Measurements from ENCODE around the gene SLC9A8.
"Not testable (repeated sequence)": the region's sequence is repeated elsewhere in the genome, so short reads cannot be mapped to it uniquely, and the experiment has no call there.

Gene SLC9A8

GRCh38 chr20:49783021-49783995, 29.3 kb upstream of the SLC9A8 start:
- not testable (repeated sequence) for H3K27me3 Mint-ChIP-seq, H3K4me3 Mint-ChIP-seq

GRCh38 chr20:49784291-49784690, 28.3 kb upstream of the SLC9A8 start:
- H3K4me1 Mint-ChIP-seq (ENCODE audit: low read depth), result peaks cover 6% of the 10 kb centered on the region
- H3K9me3 Mint-ChIP-seq (ENCODE audit: low read depth), result no peaks in the 10 kb centered on the region
- no peaks in the 10 kb centered on the region for H3K36me3 Mint-ChIP-seq
- no peak overlapping the region for H3K27ac Mint-ChIP-seq
- H3K4me3 Mint-ChIP-seq, result no peak overlapping the region
- peaks cover 2% of the 10 kb centered on the region for H3K27me3 Mint-ChIP-seq

More at GRCh38 chr20:49783021-49783995, 29.3 kb upstream of the SLC9A8 start:
- not testable (repeated sequence) for H3K36me3 Mint-ChIP-seq; H3K4me1 Mint-ChIP-seq (ENCODE audit: low read depth); H3K9me3 Mint-ChIP-seq (ENCODE audit: low read depth); H3K27ac Mint-ChIP-seq

- Mint-ChIP-seq H3K4me3 (no peak overlapping the region), H3K27ac (no peak overlapping the region)
Measured at GRCh38 chr20:49785149-49785851, 27.3 kb upstream of the SLC9A8 start.

GRCh38 chr20:49785852-49786175, 26.8 kb upstream of the SLC9A8 start:
- H3K9me3 Mint-ChIP-seq (ENCODE audit: low read depth), result no peaks in the 10 kb centered on the region
- no peaks in the 10 kb centered on the region for H3K36me3 Mint-ChIP-seq
- peaks cover 6% of the 10 kb centered on the region for H3K4me1 Mint-ChIP-seq (ENCODE audit: low read depth)
- H3K27ac Mint-ChIP-seq, result no peak overlapping the region
- H3K4me3 Mint-ChIP-seq, result no peak overlapping the region
- H3K27me3 Mint-ChIP-seq, result peaks cover 2% of the 10 kb centered on the region

More at GRCh38 chr20:49785149-49785851, 27.3 kb upstream of the SLC9A8 start:
- Mint-ChIP-seq H3K4me1 (ENCODE audit: low read depth) (peaks cover 6% of the 10 kb centered on the region), H3K9me3 (ENCODE audit: low read depth) (no peaks in the 10 kb centered on the region), H3K27me3 (peaks cover 2% of the 10 kb centered on the region), H3K36me3 (no peaks in the 10 kb centered on the region)

- H3K4me1 Mint-ChIP-seq (ENCODE audit: low read depth), result peaks cover 6% of the 10 kb centered on the region
- no peaks in the 10 kb centered on the region for H3K36me3 Mint-ChIP-seq
Measured at GRCh38 chr20:49786196-49786595, 26.4 kb upstream of the SLC9A8 start.

GRCh38 chr20:49786668-49787370, 25.8 kb upstream of the SLC9A8 start:
- peaks cover 3% of the 10 kb centered on the region for H3K27me3 Mint-ChIP-seq
- no peak overlapping the region for H3K4me3 Mint-ChIP-seq
- no peaks in the 10 kb centered on the region for H3K36me3 Mint-ChIP-seq
- peaks cover 4% of the 10 kb centered on the region for H3K4me1 Mint-ChIP-seq (ENCODE audit: low read depth)
- no peak overlapping the region for H3K27ac Mint-ChIP-seq
- H3K9me3 Mint-ChIP-seq (ENCODE audit: low read depth), result no peaks in the 10 kb centered on the region

More at GRCh38 chr20:49786196-49786595, 26.4 kb upstream of the SLC9A8 start:
- no peak overlapping the region for H3K4me3 Mint-ChIP-seq
- H3K27me3 Mint-ChIP-seq, result peaks cover 2% of the 10 kb centered on the region
- H3K27ac Mint-ChIP-seq, result no peak overlapping the region
- H3K9me3 Mint-ChIP-seq (ENCODE audit: low read depth), result no peaks in the 10 kb centered on the region

- Mint-ChIP-seq H3K4me3 (no peak overlapping the region), H3K36me3 (no peaks in the 10 kb centered on the region), H3K9me3 (ENCODE audit: low read depth) (no peaks in the 10 kb centered on the region), H3K27ac (no peak overlapping the region), H3K27me3 (peaks cover 4% of the 10 kb centered on the region), H3K4me1 (ENCODE audit: low read depth) (no peaks in the 10 kb centered on the region)
Measured at GRCh38 chr20:49787371-49788357, 25.0 kb upstream of the SLC9A8 start.

- H3K27ac Mint-ChIP-seq, result no peak overlapping the region
- no peaks in the 10 kb centered on the region for H3K9me3 Mint-ChIP-seq (ENCODE audit: low read depth)
Measured at GRCh38 chr20:49790077-49790798, 22.4 kb upstream of the SLC9A8 start.

GRCh38 chr20:49791165-49791564, 21.5 kb upstream of the SLC9A8 start:
- no peaks in the 10 kb centered on the region for H3K9me3 Mint-ChIP-seq (ENCODE audit: low read depth)
- H3K27ac Mint-ChIP-seq, result no peak overlapping the region
- H3K4me1 Mint-ChIP-seq (ENCODE audit: low read depth), result peaks cover 6% of the 10 kb centered on the region
- H3K27me3 Mint-ChIP-seq, result peaks cover 4% of the 10 kb centered on the region
- no peak overlapping the region for H3K4me3 Mint-ChIP-seq
- H3K36me3 Mint-ChIP-seq, result no peaks in the 10 kb centered on the region

More at GRCh38 chr20:49790077-49790798, 22.4 kb upstream of the SLC9A8 start:
- Mint-ChIP-seq H3K36me3 (no peaks in the 10 kb centered on the region), H3K27me3 (peaks cover 4% of the 10 kb centered on the region), H3K4me3 (no peak overlapping the region), H3K4me1 (ENCODE audit: low read depth) (peaks cover 6% of the 10 kb centered on the region)

- Mint-ChIP-seq H3K27me3 (peaks cover 2% of the 10 kb centered on the region), H3K27ac (no peak overlapping the region), H3K9me3 (ENCODE audit: low read depth) (no peaks in the 10 kb centered on the region), H3K4me1 (ENCODE audit: low read depth) (peaks cover 6% of the 10 kb centered on the region), H3K4me3 (no peak overlapping the region), H3K36me3 (no peaks in the 10 kb centered on the region)
Measured at GRCh38 chr20:49792006-49792405, 20.6 kb upstream of the SLC9A8 start.

GRCh38 chr20:49792611-49793010, 20.0 kb upstream of the SLC9A8 start:
- Mint-ChIP-seq H3K36me3 (no peaks in the 10 kb centered on the region), H3K9me3 (ENCODE audit: low read depth) (no peaks in the 10 kb centered on the region), H3K27ac (no peak overlapping the region), H3K4me1 (ENCODE audit: low read depth) (peaks cover 6% of the 10 kb centered on the region), H3K27me3 (peaks cover 2% of the 10 kb centered on the region), H3K4me3 (no peak overlapping the region)

GRCh38 chr20:49794336-49795134, 18.1 kb upstream of the SLC9A8 start:
- no peaks in the 10 kb centered on the region for H3K9me3 Mint-ChIP-seq (ENCODE audit: low read depth)

GRCh38 chr20:49795135-49795424, 17.5 kb upstream of the SLC9A8 start:
- Mint-ChIP-seq H3K4me1 (ENCODE audit: low read depth) (peaks cover 6% of the 10 kb centered on the region), H3K4me3 (no peak overlapping the region), H3K27me3 (peaks cover 6% of the 10 kb centered on the region), H3K27ac (no peak overlapping the region), H3K36me3 (no peaks in the 10 kb centered on the region), H3K9me3 (ENCODE audit: low read depth) (no peaks in the 10 kb centered on the region)

More at GRCh38 chr20:49794336-49795134, 18.1 kb upstream of the SLC9A8 start:
- Mint-ChIP-seq H3K4me1 (ENCODE audit: low read depth) (peaks cover 6% of the 10 kb centered on the region), H3K27ac (no peak overlapping the region), H3K36me3 (no peaks in the 10 kb centered on the region), H3K4me3 (no peak overlapping the region), H3K27me3 (peaks cover 6% of the 10 kb centered on the region)

Data from activated naive CD8-positive, alpha-beta T cell (primary cell).